ENCODE results near the gene CALHM5.

DNA sequence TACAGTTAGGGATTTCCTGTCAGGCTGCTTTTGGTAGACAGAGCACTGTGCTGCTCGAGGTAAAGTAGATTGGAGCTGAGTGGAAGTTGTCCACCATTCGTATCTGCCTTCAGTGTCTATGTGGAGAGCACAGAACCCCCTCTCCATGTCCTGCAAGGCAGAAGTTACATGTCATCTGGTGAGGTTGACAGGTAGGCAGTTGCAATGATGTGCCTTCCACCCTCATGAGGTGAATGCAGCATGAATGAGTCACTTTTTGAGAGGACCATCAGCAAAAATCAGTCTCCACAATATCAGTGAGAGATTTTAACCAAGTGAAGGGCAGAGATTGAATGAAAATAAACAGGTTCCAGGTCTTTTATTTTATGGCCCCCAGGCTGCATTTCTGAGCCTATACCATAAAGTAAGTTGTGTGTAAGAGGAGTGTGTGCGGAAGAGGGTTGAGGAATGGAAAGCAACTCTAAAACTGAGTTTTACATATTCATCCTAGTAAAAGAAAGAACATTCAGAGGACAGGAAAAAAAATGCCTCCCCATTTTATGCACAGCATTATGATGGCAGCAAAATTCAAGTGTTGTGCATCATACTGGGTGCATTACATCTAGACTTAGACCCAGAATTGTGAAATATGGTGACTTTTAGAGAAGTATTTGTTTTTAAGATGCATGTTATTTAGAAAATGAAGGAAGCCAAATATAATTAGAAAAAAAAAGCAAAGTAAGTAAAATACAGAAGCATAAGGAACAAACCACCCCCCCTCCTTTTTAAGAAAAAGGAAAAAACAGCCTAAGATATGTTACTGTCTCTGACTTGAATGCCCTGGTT is 18.2 kb downstream of the CALHM5 start:
- TF ChIP-seq POLR2AphosphoS5 (IDR thresholded peaks at IDR 0.05; ENCODE audit: low read depth, low read length) = no peak
- TF ChIP-seq, protein P1, sequence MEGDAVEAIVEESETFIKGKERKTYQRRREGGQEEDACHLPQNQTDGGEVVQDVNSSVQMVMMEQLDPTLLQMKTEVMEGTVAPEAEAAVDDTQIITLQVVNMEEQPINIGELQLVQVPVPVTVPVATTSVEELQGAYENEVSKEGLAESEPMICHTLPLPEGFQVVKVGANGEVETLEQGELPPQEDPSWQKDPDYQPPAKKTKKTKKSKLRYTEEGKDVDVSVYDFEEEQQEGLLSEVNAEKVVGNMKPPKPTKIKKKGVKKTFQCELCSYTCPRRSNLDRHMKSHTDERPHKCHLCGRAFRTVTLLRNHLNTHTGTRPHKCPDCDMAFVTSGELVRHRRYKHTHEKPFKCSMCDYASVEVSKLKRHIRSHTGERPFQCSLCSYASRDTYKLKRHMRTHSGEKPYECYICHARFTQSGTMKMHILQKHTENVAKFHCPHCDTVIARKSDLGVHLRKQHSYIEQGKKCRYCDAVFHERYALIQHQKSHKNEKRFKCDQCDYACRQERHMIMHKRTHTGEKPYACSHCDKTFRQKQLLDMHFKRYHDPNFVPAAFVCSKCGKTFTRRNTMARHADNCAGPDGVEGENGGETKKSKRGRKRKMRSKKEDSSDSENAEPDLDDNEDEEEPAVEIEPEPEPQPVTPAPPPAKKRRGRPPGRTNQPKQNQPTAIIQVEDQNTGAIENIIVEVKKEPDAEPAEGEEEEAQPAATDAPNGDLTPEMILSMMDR (IDR thresholded peaks at IDR 0.05) = no peak

Measured in Panc1 (cell line).